Neural progenitor cell (in vitro differentiated cells): Measurements from ENCODE around the gene SCN8A. TPM values are rescaled to one million over a fixed set of nuclear protein-coding genes. Genes with fewer than 3 reads are reported as not detected.

Experiments
- DNase-seq: peaks from one replicate; pipeline ENCODE4 v3.0.0-alpha.2; 2016; ENCODE audit warnings: low spot score
- H2AFZ ChIP-seq: fragments of 200-600 bp; sonication (generic); replicated peaks from 2 replicates; pipeline ENCODE4 v1.6.1; 2016; ENCODE audit warnings: antibody characterized with exemption
- H3F3A ChIP-seq: fragments of 200-600 bp; sonication (generic); 2 replicates; pipeline ENCODE4 v1.6.1; 2016; ENCODE audit warnings: antibody characterized with exemption, low read depth
- H3K27ac ChIP-seq: fragments of 200-600 bp; sonication (generic); 2 replicates; pipeline ENCODE4 v1.5.1; 2016; ENCODE audit warnings: mild to moderate bottlenecking
- H3K27me3 ChIP-seq: fragments of 200-600 bp; sonication (generic); 2 replicates; pipeline ENCODE4 v1.6.1; 2016; ENCODE audit warnings: mild to moderate bottlenecking, moderate library complexity
- H3K36me3 ChIP-seq: fragments of 200-600 bp; sonication (generic); 2 replicates; pipeline ENCODE4 v1.5.1; 2016
- H3K4me1 ChIP-seq: fragments of 200-600 bp; sonication (generic); 2 replicates; pipeline ENCODE4 v1.6.1; 2016; ENCODE audit warnings: mixed run types
- H3K4me2 ChIP-seq: fragments of 200-600 bp; sonication (generic); 2 replicates; pipeline ENCODE4 v1.6.1; 2016
- H3K4me3 ChIP-seq: fragments of 200-600 bp; sonication (generic); 2 replicates; pipeline ENCODE4 v1.5.1; 2016
- H3K79me2 ChIP-seq: fragments of 200-600 bp; sonication (generic); 2 replicates; pipeline ENCODE4 v1.6.1; 2016; ENCODE audit warnings: low read depth
- H3K9ac ChIP-seq: fragments of 200-600 bp; sonication (generic); 2 replicates; pipeline ENCODE4 v1.6.1; 2016
- H3K9me3 ChIP-seq: fragments of 200-600 bp; sonication (generic); 2 replicates; pipeline ENCODE4 v1.5.1; 2016; ENCODE audit warnings: low read depth
- H4K20me1 ChIP-seq: fragments of 200-600 bp; sonication (generic); 2 replicates; pipeline ENCODE4 v1.6.1; 2016; ENCODE audit warnings: low read depth
- H3K27ac Mint-ChIP-seq: 3 replicates; pipeline ENCODE4 v1.8.0; 2021; ENCODE audit warnings: mixed read lengths
- H3K27me3 Mint-ChIP-seq: 2 replicates; pipeline ENCODE4 v1.8.0; 2022; ENCODE audit warnings: low read depth, mild to moderate bottlenecking, inconsistent platforms, moderate library complexity, mixed read lengths; ENCODE audit not compliant: insufficient read depth
- H3K36me3 Mint-ChIP-seq: 3 replicates; pipeline ENCODE4 v1.8.0; 2021; ENCODE audit warnings: mixed read lengths
- H3K4me1 Mint-ChIP-seq: 3 replicates; pipeline ENCODE4 v1.8.0; 2021; ENCODE audit warnings: mixed read lengths
- H3K4me3 Mint-ChIP-seq: 3 replicates; pipeline ENCODE4 v1.8.0; 2021; ENCODE audit warnings: mild to moderate bottlenecking, moderate library complexity, mixed read lengths
- H3K9me3 Mint-ChIP-seq: 3 replicates; pipeline ENCODE4 v1.8.0; 2020; ENCODE audit warnings: mixed read lengths
- CTCF ChIP-seq: fragments of 200-600 bp; sonication (generic); IDR thresholded peaks from 2 replicates; pipeline ENCODE4 v1.5.1; 2017; ENCODE audit warnings: antibody characterized with exemption, mild to moderate bottlenecking
- EZH2 ChIP-seq: fragments of 200-600 bp; sonication (generic); IDR thresholded peaks from 2 replicates; pipeline ENCODE4 v1.6.1; 2017; ENCODE audit warnings: antibody characterized with exemption, mild to moderate bottlenecking, moderate library complexity
- EZH2phosphoT487 ChIP-seq: fragments of 200-600 bp; sonication (generic); IDR thresholded peaks from 2 replicates; pipeline ENCODE4 v1.6.1; 2017; ENCODE audit warnings: antibody characterized with exemption
- total RNA-seq: library from RNA; depleted of rRNA; stranded (reverse); fragments of >200 nt; gene quantifications from 2 replicates; pipeline ENCODE4 v1.2.3, GENCODE V29; 2015; ENCODE audit warnings: low replicate concordance

SCN8A gene
- total RNA-seq, 1 donor from 2014 or later, result 14.2 TPM

GRCh38 chr12:51669996-51670395, 79.0 kb downstream of the SCN8A start:
- Histone ChIP-seq H3K4me1 (peaks cover 15% of the 10 kb centered on the region), H3K4me3 (no peak overlapping the region), H3K4me2 (no peak overlapping the region), H2AFZ (no peak overlapping the region), H3K27me3 (no peaks in the 10 kb centered on the region), H3F3A (peaks cover 13% of the 10 kb centered on the region), H3K9ac (no peak overlapping the region), H3K36me3 (no peaks in the 10 kb centered on the region), H3K9me3 (no peaks in the 10 kb centered on the region), H3K79me2 (no peaks in the 10 kb centered on the region), H4K20me1 (no peaks in the 10 kb centered on the region), H3K27ac (no peak overlapping the region)
- no peaks in the 10 kb centered on the region for H3K9me3 Mint-ChIP-seq
- peaks cover 4% of the 10 kb centered on the region for H3K36me3 Mint-ChIP-seq
- no peak overlapping the region for H3K27ac Mint-ChIP-seq
- TF ChIP-seq EZH2phosphoT487 (no peak), CTCF (no peak), EZH2 (no peak)
- peaks cover 2% of the 10 kb centered on the region for H3K27me3 Mint-ChIP-seq
- H3K4me3 Mint-ChIP-seq, result no peak overlapping the region
- peaks cover 16% of the 10 kb centered on the region for H3K4me1 Mint-ChIP-seq
- no peak for DNase-seq

- no peaks in the 10 kb centered on the region for H3K9me3 ChIP-seq
- Mint-ChIP-seq H3K4me1 (peaks cover 12% of the 10 kb centered on the region), H3K36me3 (no peaks in the 10 kb centered on the region)
Observed at GRCh38 chr12:51672334-51672733, 81.3 kb downstream of the SCN8A start.

GRCh38 chr12:51675071-51675803, 84.2 kb downstream of the SCN8A start:
- H4K20me1 ChIP-seq, result no peaks in the 10 kb centered on the region
- DNase-seq, result no peak
- Mint-ChIP-seq H3K27me3 (no peaks in the 10 kb centered on the region), H3K36me3 (no peaks in the 10 kb centered on the region), H3K9me3 (no peaks in the 10 kb centered on the region), H3K4me3 (no peak overlapping the region), H3K4me1 (peaks cover 21% of the 10 kb centered on the region), H3K27ac (no peak overlapping the region)
- no peak overlapping the region for H3K4me3 ChIP-seq
- no peak overlapping the region for H2AFZ ChIP-seq
- H3K4me1 ChIP-seq, result no peaks in the 10 kb centered on the region
- H3F3A ChIP-seq, result no peaks in the 10 kb centered on the region
- no peaks in the 10 kb centered on the region for H3K36me3 ChIP-seq
- H3K79me2 ChIP-seq, result no peaks in the 10 kb centered on the region
- no peak overlapping the region for H3K4me2 ChIP-seq
- TF ChIP-seq CTCF, result no peak
- TF ChIP-seq EZH2, result no peak
- TF ChIP-seq EZH2phosphoT487, result no peak
- no peaks in the 10 kb centered on the region for H3K27me3 ChIP-seq
- no peak overlapping the region for H3K9ac ChIP-seq
- H3K9me3 ChIP-seq, result no peaks in the 10 kb centered on the region
- H3K27ac ChIP-seq, result no peak overlapping the region

More at GRCh38 chr12:51672334-51672733, 81.3 kb downstream of the SCN8A start:
- Histone ChIP-seq H3F3A (no peaks in the 10 kb centered on the region), H3K36me3 (no peaks in the 10 kb centered on the region), H3K27me3 (no peaks in the 10 kb centered on the region), H4K20me1 (no peaks in the 10 kb centered on the region), H3K4me3 (no peak overlapping the region), H3K79me2 (no peaks in the 10 kb centered on the region), H3K27ac (no peak overlapping the region), H3K4me2 (no peak overlapping the region), H2AFZ (no peak overlapping the region), H3K4me1 (peaks cover under 1% of the 10 kb centered on the region), H3K9ac (no peak overlapping the region)
- H3K27ac Mint-ChIP-seq, result no peak overlapping the region
- no peak overlapping the region for H3K4me3 Mint-ChIP-seq
- no peak for TF ChIP-seq EZH2phosphoT487
- no peak for TF ChIP-seq CTCF
- no peak for TF ChIP-seq EZH2
- no peak for DNase-seq
- no peaks in the 10 kb centered on the region for H3K9me3 Mint-ChIP-seq
- peaks cover 2% of the 10 kb centered on the region for H3K27me3 Mint-ChIP-seq
